Activated CD8-positive, alpha-beta T cell treated with anti-CD3 and anti-CD28 coated beads for 36 hours (primary cell): ENCODE measurements around the gene MCF2L2. TPM values are rescaled to one million over a fixed set of nuclear protein-coding genes. Genes with fewer than 3 reads are reported as not detected.

Experiments used
- ATAC-seq: fragments of 200-7000 bp; cut with Tn5 transposase; one replicate; pipeline ENCODE4 v1.10.0; 2021; ENCODE audit warnings: mild to moderate bottlenecking, moderate library complexity
- CTCF ChIA-PET: fragments of 350-600 bp; sonication (Branson Sonifier 250); formaldehyde crosslinking; loops from one replicate; lab custom pipeline; 2021; ENCODE audit warnings: antibody characterized with exemption; lab: Charles Lee
- POLR2A ChIA-PET: fragments of 350-600 bp; sonication (Branson Sonifier 250); formaldehyde crosslinking; loops from one replicate; lab custom pipeline; 2021; ENCODE audit warnings: antibody characterized with exemption; lab: Charles Lee
- DNase-seq: peaks from one replicate; pipeline ENCODE4 v3.0.0-alpha.2; 2020
- H3K27ac Mint-ChIP-seq: one replicate; pipeline ENCODE4 v1.8.0; 2021; ENCODE audit warnings: mild to moderate bottlenecking, mixed read lengths
- H3K27me3 Mint-ChIP-seq: one replicate; pipeline ENCODE4 v1.8.0; 2021; ENCODE audit warnings: mixed read lengths
- H3K36me3 Mint-ChIP-seq: one replicate; pipeline ENCODE4 v1.8.0; 2021; ENCODE audit warnings: low read depth, mixed read lengths
- H3K4me1 Mint-ChIP-seq: one replicate; pipeline ENCODE4 v1.8.0; 2021; ENCODE audit warnings: low read depth, mixed read lengths
- H3K4me3 Mint-ChIP-seq: one replicate; pipeline ENCODE4 v1.8.0; 2021; ENCODE audit warnings: mild to moderate bottlenecking, moderate library complexity, mixed read lengths
- H3K9me3 Mint-ChIP-seq: one replicate; pipeline ENCODE4 v1.8.0; 2021; ENCODE audit warnings: mixed read lengths
- CTCF ChIP-seq: fragments of 200-600 bp; IDR thresholded peaks from one replicate; pipeline ENCODE4 v1.8.0; 2022; ENCODE audit warnings: antibody characterized with exemption, mild to moderate bottlenecking
- intact Hi-C: fragments of 100-400 bp; cut with micrococcal nuclease; formaldehyde crosslinking; loops from one replicate; pipeline ENCODE4 v1.10.0; 2022
- total RNA-seq, 2 experiments: library from RNA; stranded (reverse); gene quantifications; one replicate each; pipeline ENCODE4 v1.2.3, GENCODE V29; 2021

MCF2L2 gene
- total RNA-seq, 2 experiments from 2014 or later = 3.5 to 3.7 TPM

GRCh38 chr3:183202004-183202722 lies 226.3 kb downstream of the MCF2L2 start:
- peak; percentile 96 for ATAC-seq
- Mint-ChIP-seq H3K36me3 (peaks cover 20% of the 10 kb centered on the region), H3K4me3 (peak overlapping the region; percentile 31), H3K4me1 (peaks cover 31% of the 10 kb centered on the region), H3K9me3 (peaks cover 21% of the 10 kb centered on the region), H3K27me3 (no peaks in the 10 kb centered on the region), H3K27ac (peak overlapping the region; percentile 53)
- peak; percentile 48 for DNase-seq
- CTCF ChIA-PET = interaction anchor here (0.8 to 1.6 kb wide), 3 partner anchors 21 to 79 kb away, joined by 3 read pairs; no protein-coding TSS in a partner anchor
- intact Hi-C loops = no loop called here
- no peak for TF ChIP-seq CTCF
- POLR2A ChIA-PET = interaction anchor here (0.6 kb wide), 1 partner anchor 202 kb away, joined by 3 read pairs; no protein-coding TSS in a partner anchor

GRCh38 chr3:183198939-183199338 lies 229.5 kb downstream of the MCF2L2 start:
- intact Hi-C loops = no loop called here
- Mint-ChIP-seq H3K4me3 (no peak overlapping the region), H3K27me3 (no peaks in the 10 kb centered on the region), H3K36me3 (peaks cover 14% of the 10 kb centered on the region), H3K4me1 (peaks cover 14% of the 10 kb centered on the region), H3K9me3 (peaks cover 19% of the 10 kb centered on the region), H3K27ac (no peak overlapping the region)
- no peak for TF ChIP-seq CTCF
- POLR2A ChIA-PET = no interaction called here
- CTCF ChIA-PET = interaction anchor here (1.5 kb wide), 1 partner anchor 76 kb away, joined by 5 read pairs; no protein-coding TSS in a partner anchor
- ATAC-seq (no peak), DNase-seq (no peak)

- Mint-ChIP-seq H3K4me1 (peaks cover 15% of the 10 kb centered on the region), H3K36me3 (peaks cover 7% of the 10 kb centered on the region), H3K27me3 (no peaks in the 10 kb centered on the region), H3K4me3 (no peak overlapping the region), H3K27ac (no peak overlapping the region), H3K9me3 (peaks cover 12% of the 10 kb centered on the region)
- DNase-seq = no peak
- ChIA-PET POLR2A (no interaction called here), CTCF (no interaction called here)
- intact Hi-C loops = no loop called here
- no peak for TF ChIP-seq CTCF
- ATAC-seq = no peak
Measured at GRCh38 chr3:183197734-183198133, 230.7 kb downstream of the MCF2L2 start.

- intact Hi-C loops = no loop called here
- TF ChIP-seq CTCF = no peak
- Mint-ChIP-seq H3K4me3 (no peak overlapping the region), H3K4me1 (peaks cover 7% of the 10 kb centered on the region), H3K36me3 (peaks cover under 1% of the 10 kb centered on the region), H3K27me3 (no peaks in the 10 kb centered on the region), H3K27ac (no peak overlapping the region), H3K9me3 (peaks cover 1% of the 10 kb centered on the region)
- ChIA-PET POLR2A (interaction anchor here (1.1 to 1.6 kb wide), 2 partner anchors 10 to 59 kb away, joined by 3 to 5 read pairs; no protein-coding TSS in a partner anchor), CTCF (interaction anchor here (1.3 to 4.2 kb wide), 2 partner anchors 11 to 187 kb away, joined by 6 to 34 read pairs; no protein-coding TSS in a partner anchor)
- ATAC-seq = no peak
- DNase-seq = no peak
Measured at GRCh38 chr3:183195266-183195665, 233.2 kb downstream of the MCF2L2 start.
